HG02623 (cell line): ENCODE measurements around the gene ZNF524.

Source experiments
- ATAC-seq: cut with Tn5 transposase; IDR thresholded peaks from one replicate; pipeline ENCODE4 v1.9.1; 2021; ENCODE audit warnings: moderate library complexity; ENCODE audit not compliant: unreplicated experiment

The ZNF524 gene

DNA sequence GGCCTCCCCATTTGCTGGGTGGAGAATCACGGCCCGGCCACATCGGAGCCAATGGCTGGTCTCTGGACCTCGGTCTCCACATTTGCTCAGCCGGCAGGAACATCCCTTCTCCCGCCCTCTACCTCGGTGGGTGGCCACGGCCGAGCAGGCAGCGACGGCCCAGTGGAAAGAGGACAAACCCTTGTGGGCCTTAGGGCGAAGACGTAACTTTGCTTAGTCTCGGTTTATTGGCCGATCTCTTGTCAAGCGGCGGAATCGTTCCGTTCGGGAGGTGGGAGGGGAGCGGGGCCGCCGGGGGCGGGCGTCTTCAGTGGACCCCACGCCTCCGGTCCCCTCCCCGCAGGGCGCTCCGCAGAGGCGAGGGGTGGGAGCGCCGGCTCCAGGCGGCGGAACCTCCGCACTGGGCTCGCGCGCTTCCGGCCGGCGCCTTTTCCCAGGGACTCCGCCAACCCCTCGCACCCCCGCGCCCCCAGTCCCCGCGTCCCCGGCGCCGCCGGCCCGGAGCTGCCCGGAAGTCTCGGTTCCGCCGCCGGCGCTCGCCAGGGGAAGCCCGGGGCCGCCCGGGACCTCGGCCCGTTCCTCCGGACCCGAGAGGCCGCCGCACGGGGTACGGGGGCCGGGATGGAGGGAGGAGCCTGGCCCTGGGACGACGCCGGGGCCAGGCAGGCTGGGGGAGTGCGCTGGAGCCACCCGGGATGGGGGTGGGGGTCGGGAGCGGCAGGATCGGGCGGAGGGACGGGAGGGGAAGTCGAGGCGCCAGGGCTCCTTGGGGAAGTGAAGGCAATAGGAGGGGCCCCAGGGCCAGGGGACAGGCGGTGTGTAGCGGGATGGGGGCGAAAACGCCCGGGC is 40.7 kb downstream of the ZNF524 start, which contains the start of gene ZNF580:
Gene ZNF580, plus strand, starts transcription at position 426 of the 849 bp plus-strand sequence. CDS start 1,507 bp downstream, outside the sequence.
- no peak for ATAC-seq

GRCh38 chr19:55641426-55642152 is 41.5 kb downstream of the ZNF524 start:
- ATAC-seq, result no peak

DNA sequence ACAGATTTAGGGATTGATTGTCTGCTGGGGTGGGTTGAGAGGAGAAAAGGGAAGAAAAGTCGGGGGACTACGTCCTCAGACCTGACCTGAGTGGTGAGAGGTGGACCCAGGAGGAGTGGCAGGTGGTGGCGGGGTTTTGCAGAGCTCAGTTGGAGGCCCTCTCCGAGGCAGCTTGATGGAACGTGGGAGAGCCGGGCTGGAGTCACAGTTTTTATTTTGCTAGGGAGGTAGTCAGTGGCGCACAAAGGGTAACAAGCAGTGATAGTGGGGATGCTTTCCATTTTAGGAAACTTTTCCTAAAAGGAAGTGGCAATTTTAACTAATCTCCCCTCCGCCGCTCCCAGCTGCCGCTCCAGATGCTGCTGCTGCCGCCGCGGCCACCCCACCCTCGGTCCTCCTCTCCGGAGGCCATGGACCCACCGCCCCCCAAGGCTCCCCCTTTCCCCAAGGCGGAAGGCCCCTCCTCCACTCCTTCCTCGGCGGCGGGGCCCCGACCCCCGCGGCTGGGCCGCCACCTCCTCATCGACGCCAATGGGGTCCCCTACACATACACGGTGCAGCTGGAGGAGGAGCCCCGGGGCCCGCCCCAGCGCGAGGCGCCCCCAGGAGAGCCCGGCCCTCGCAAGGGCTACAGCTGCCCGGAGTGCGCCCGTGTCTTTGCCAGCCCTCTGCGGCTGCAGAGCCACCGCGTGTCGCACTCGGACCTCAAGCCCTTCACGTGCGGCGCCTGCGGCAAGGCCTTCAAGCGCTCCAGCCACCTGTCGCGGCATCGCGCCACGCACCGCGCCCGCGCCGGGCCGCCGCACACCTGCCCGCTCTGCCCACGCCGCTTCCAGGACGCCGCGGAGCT is 42.3 kb downstream of the ZNF524 start:
- no peak for ATAC-seq

DNA sequence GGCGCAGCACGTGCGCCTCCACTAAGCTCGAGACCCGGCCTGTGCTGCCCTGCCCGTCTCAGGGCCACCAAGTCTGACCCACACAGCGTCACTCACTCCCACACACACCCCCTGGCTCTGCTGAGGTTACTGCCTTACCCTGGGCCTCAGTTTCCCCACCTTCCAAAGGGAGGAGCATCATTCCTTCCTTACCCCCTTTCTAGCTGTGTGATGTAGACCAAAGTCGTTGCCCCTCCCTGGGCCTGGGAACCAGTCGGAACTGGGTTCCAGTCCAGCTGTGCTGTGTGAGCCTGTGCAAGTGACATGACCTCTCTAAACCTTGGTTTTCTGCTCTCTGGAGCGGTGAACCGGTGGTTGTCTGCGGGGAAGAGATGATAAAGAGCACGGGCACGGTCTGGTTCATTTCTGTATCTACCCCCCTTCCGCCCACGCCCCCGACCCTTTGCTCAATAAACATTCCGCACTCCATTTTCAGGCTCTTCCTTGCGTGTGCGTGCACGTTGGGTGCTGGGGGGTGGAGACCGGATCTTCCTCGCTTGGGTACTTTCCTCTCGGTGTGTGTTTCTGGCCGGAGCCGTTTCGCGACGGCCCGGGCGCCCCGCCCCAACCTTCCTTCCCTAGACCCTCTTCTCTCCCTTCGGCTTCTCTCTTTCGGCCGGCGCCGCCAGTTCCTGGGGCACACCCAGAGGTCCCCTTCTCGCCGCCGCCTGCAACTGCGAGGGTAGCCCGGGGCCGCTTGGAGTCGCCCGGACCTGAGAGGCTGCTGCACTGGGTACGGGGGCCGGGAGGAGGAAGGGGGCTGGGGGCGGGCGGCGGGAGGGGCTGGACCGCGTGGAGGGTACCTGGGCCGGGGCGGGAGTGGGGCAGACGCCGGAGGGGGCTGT is 43.2 kb downstream of the ZNF524 start, which contains the start of gene ZNF581:
Gene ZNF581, plus strand, starts transcription at position 647 of the 884 bp plus-strand sequence. CDS start 923 bp downstream, outside the sequence.
- peak; percentile 31 for ATAC-seq

GRCh38 chr19:55643887-55644176 is 43.7 kb downstream of the ZNF524 start:
- ATAC-seq, result no peak

- ATAC-seq, result no peak
These were observed 44.2 kb downstream of the ZNF524 start for GRCh38 chr19:55644191-55644833.

- ATAC-seq, result no peak
These were observed 44.9 kb downstream of the ZNF524 start for GRCh38 chr19:55644842-55645511.

DNA sequence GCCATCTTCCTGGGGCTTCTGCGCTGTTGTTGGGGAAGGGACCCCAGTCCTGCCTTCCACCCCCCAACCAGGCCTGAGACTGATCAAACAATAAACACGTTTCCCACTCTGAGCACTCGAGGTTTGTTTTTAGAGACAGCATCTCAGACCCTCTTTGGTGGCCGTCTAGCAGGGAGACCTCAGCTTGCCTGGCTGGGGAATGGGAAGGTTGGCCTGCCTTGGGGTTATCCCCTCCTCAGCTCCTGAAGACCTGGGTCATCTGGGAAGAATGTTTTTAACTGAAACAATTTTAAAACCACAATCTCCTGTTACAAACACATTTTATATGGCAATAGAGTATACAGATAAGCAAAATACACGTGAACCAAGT is 45.4 kb downstream of the ZNF524 start:
- no peak for ATAC-seq

DNA sequence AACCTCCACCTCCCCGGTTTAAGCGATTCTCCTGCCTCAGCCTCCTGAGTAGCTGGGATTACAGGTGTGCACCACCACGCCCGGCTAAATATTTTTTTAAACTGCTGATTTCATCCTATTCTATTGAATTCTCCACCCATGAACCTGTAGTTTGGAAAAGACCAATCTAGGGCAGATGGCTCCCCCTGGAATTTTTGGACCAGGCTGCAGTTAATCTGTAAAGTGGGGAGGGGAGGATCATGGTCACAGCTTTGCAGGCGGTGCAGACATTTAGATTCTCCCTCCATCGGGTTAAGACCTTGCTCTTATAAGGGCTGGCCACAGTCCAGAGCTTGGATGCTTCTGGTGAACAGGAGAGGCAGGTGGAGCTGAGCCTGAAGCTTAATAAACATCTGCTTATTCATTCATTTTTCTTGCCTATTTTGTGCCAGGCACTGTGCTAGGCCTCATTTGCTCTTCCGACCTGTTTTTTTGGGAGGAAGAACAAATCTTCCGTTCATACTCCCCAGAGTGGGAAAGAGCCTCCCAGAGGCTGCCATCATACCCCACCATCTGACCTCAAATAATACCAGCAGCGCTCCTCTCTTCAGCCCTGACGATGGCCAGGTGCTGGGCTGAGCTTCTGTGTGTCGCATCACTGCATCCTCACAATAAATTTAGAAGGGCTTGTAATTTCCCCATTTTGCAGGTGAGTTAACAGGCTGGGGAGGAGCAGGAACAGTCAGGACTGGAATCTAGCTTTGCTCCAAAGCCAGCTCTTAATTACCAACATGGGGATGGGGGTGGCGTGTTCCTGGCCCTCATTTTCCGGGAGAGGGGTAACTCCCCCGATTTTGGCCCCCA is 47.0 kb downstream of the ZNF524 start:
- no peak for ATAC-seq

- peak; percentile 37 for ATAC-seq
These were observed 47.9 kb downstream of the ZNF524 start, which contains the start of gene CCDC106 for GRCh38 chr19:55647732-55648584. CCDC106 (plus strand) TSS chr19:55648212; CDS start chr19:55649047, 835 bp downstream.

DNA sequence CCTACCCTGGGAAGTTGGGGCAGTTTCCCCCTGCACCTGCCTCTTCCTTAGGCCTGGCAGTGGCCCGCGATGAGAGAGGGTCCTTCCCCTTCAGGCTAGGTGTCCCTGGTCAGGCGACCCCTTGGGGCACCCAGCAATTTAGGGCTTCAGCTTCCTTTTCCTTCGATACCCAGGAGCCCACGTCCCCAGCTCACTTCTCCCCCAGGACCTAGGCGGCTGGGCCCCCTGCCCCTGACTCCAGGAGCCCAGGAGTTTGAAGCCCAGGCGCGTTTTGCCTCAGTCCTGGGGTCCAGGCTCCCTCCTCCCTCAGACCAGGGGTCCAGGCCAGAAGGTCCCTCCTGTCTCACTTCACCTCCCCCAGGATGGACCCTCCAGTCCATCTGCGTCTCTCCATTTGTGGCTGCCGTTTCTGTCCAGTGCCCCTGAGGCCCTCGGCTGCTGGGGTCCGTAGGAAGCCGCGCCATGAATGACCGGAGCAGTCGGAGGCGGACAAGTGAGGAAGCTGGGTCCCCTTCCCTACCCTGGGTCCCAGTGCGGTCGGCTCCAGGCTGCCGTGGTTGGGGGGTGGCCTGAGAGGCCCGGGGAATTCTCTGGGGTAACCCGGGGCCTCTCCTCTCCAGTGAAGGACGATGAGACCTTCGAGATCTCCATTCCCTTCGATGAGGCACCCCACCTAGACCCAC is 48.6 kb downstream of the ZNF524 start:
- no peak for ATAC-seq

GRCh38 chr19:55649268-55650125 is 49.4 kb downstream of the ZNF524 start:
- no peak for ATAC-seq

DNA sequence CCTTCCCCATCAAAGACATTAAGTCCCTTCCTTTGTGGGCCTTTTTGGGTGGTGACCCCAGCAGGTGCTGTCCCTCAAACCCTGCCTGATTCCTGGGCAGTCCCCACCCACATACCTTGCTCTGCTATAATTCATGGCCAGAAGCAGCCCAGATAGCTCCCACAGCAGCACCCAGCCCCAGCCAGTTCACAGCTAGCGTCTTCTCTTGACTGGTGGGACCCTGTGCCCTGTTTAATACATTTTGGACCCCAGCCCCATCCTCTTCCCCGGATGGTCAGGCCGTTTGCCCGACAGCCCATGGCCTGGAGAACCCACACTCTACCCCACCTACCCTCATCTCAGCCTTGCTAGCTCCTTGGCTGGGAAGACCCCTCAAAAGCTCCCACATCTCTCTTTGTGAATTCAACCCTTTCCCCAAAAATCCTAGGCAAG is 50.1 kb downstream of the ZNF524 start:
- ATAC-seq, result no peak

DNA sequence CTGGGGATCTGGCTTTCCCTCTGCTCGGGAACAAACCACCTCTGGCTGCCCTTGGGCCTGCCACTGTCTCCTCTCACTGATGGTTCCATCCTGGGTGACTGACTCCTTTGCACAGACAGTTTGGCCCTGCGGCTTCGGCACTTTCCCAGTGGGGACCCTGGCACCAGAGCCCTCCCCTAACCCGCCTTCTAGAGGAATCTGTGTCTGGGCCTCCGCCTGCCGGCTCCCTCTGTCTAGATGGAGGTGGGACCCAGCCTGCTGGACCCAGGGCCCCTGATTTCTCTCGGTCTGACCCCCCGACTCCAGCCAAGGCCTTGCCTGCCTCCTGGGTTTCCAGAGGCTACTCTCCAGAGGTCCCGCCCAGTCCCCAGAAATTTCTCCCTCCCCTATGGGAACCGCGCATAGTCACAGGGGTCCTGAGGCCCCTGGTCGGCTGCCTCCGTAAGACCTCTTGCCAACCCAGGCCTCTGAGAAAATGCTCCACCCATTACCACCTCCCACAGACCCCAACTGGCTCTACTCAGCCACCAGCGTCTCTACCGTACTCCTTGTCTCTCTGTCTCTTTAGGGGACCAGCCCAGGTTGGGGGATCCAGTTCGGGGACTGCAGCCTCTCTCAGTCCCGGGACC is 50.6 kb downstream of the ZNF524 start:
- no peak for ATAC-seq

DNA sequence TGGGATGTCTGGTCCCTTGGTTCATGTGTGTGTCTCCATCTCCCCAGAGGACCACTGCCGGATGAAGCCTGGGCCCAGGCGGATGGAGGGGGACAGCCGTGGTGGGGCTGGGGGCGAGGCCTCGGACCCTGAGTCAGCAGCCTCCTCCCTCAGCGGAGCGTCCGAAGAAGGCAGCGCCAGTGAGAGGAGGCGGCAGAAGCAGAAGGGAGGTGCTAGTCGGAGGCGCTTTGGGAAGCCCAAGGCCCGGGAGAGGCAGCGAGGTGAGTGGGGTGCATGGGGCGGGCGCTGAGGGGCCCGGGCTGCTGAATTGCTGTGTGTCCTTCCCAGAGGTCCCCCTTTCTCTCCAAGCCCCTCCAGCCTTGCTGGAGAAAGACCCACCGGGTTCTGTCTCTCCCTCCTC is 51.1 kb downstream of the ZNF524 start:
- no peak for ATAC-seq
